Measurements from ENCODE around the gene MGAT4C. TPM values are rescaled to one million over a fixed set of nuclear protein-coding genes. Genes with fewer than 3 reads are reported as not detected.

MGAT4C gene
- total and polyA plus RNA-seq, 2 donors (not counting 3 experiments of a cell fraction or from before 2014, with no cell fraction given) = not detected

DNA sequence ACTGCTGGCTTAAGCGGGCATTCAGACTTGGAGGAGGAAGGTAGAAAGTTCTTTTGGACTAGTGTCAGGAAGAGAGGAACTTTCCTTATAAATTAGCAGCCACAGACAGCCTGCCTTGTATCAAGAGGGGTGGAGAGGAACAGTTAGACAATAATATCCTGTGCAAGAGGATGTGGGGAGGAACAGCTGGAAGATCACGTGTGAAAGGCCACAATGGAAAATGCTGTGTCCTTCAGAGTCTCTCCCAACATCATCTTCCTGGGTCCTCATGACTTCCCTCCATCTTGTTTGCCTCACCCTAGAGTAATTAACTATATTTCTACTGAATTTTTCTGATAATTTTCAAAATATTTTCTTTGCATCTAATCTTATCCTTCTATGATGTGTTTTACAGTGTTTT, 117.4 kb downstream of the MGAT4C start:
- no peak for FAIRE-seq

DNA sequence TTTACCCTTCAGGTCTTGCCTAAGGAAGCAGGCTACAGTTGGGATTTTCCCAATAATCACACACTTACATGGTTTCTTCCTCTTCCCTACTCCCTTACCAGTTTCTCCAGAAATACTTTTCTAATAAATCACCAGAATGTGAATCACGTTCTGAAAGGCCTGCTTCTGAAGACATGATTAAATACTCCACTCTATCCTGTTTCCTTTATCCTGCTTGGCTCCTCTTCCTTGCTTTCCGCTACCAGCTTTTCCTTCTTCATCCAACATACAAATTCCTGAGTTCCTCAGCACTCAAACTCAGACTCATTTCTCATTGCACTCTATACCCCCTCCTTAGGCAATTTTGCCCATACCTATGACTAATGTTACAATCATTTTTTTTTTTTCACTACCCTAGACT, 118.3 kb downstream of the MGAT4C start:
- peak; percentile 77 for FAIRE-seq
- no peak overlapping the region for H3K4me2 ChIP-seq (ENCODE audit: insufficient read depth, low read length)
- no peak overlapping the region for H3K27ac ChIP-seq (ENCODE audit: insufficient read depth, low read depth, low read length)

More for the DNA sequence above, 117.4 kb downstream of the MGAT4C start:
- Histone ChIP-seq H3K4me3 (replicated peaks in 1 of 3; ENCODE audit: insufficient read depth in 1 of 3, low read depth in 1 of 3, low read length in 3 of 3) (no peak overlapping the region), H4K20me1 (replicated peaks; ENCODE audit: control insufficient read depth, extremely low read depth, insufficient read depth, low read length) (no peaks in the 10 kb centered on the region), H3K9me1 (replicated peaks; ENCODE audit: control insufficient read depth, extremely low read depth, insufficient read depth, low read length) (no peaks in the 10 kb centered on the region), H3K27me3 (ENCODE audit: control insufficient read depth in 2 of 2, insufficient read depth in 2 of 2, low read length in 2 of 2) (no peaks in the 10 kb centered on the region), H3K79me2 (ENCODE audit: control insufficient read depth, insufficient read depth, low read length) (no peaks in the 10 kb centered on the region), H3K4me2 (ENCODE audit: insufficient read depth, low read length) (no peak overlapping the region), H3K4me1 (ENCODE audit: control insufficient read depth, extremely low read depth, insufficient read depth, low read length) (peaks cover 7% of the 10 kb centered on the region), H2AFZ (ENCODE audit: low read depth, low read length) (peak overlapping the region; percentile 81), H3K9me3 (replicated peaks; ENCODE audit: control insufficient read depth, insufficient read depth, low read length) (no peaks in the 10 kb centered on the region), H3K9ac (replicated peaks; ENCODE audit: extremely low read depth, insufficient read depth, low read length) (no peak overlapping the region), H3K27ac (ENCODE audit: insufficient read depth, low read depth, low read length) (no peak overlapping the region), H3K36me3 (ENCODE audit: control insufficient read depth in 2 of 2, extremely low read depth in 1 of 2, insufficient read depth in 2 of 2, low read length in 2 of 2) (no peaks in the 10 kb centered on the region)
- BruUV-seq (replicated peaks) = no TSS peak
- TF ChIP-seq POLR2A (IDR thresholded peaks at IDR 0.05; ENCODE audit: low read depth, low read length) = no peak
- no peak for TF ChIP-seq POLR2AphosphoS5 (IDR thresholded peaks at IDR 0.05; ENCODE audit: insufficient read depth, low read depth, low read length)
- TF ChIP-seq, protein P1, sequence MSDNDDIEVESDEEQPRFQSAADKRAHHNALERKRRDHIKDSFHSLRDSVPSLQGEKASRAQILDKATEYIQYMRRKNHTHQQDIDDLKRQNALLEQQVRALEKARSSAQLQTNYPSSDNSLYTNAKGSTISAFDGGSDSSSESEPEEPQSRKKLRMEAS (IDR thresholded peaks at IDR 0.05; ENCODE audit: insufficient read depth, insufficient read length) = no peak
- intact Hi-C loops (cut with micrococcal nuclease) = no loop called here
- ChIA-PET POLR2A (no interaction called here), CTCF (no interaction called here)
- dilution Hi-C loops (cut with MboI; ENCODE audit: extremely low pct_ligation_motif_present, low sequenced_read_pairs) = no loop called here
- no peak for DNase-seq (ENCODE audit: low read depth, low spot score)

More for the DNA sequence above, 118.3 kb downstream of the MGAT4C start:
- no peaks in the 10 kb centered on the region for H3K79me2 ChIP-seq (ENCODE audit: control insufficient read depth, insufficient read depth, low read length)
- ChIA-PET CTCF (interaction anchor here (0.7 to 0.8 kb wide), 2 partner anchors 35 to 777 kb away, joined by 3 read pairs; no protein-coding TSS in a partner anchor), POLR2A (no interaction called here)
- H3K36me3 ChIP-seq (ENCODE audit: control insufficient read depth in 2 of 2, extremely low read depth in 1 of 2, insufficient read depth in 2 of 2, low read length in 2 of 2) = no peaks in the 10 kb centered on the region
- no peaks in the 10 kb centered on the region for H4K20me1 ChIP-seq (replicated peaks; ENCODE audit: control insufficient read depth, extremely low read depth, insufficient read depth, low read length)
- intact Hi-C loops (cut with micrococcal nuclease) (no loop called here), dilution Hi-C loops (cut with MboI; ENCODE audit: extremely low pct_ligation_motif_present, low sequenced_read_pairs) (no loop called here)
- H3K27me3 ChIP-seq (ENCODE audit: control insufficient read depth in 2 of 2, insufficient read depth in 2 of 2, low read length in 2 of 2) = no peaks in the 10 kb centered on the region
- DNase-seq (ENCODE audit: low read depth, low spot score) = peak; percentile 70
- TF ChIP-seq GATA2 (IDR thresholded peaks at IDR 0.05; ENCODE audit: insufficient read depth, insufficient read length, low read depth, low read length) (no peak), POLR2A (IDR thresholded peaks at IDR 0.05; ENCODE audit: low read depth, low read length) (no peak), EZH2 (IDR thresholded peaks at IDR 0.05; ENCODE audit: borderline replicate concordance, low read depth, low read length, severe bottlenecking) (no peak), POLR2AphosphoS5 (IDR thresholded peaks at IDR 0.05; ENCODE audit: insufficient read depth, low read depth, low read length) (peak; percentile 26), FOS (IDR thresholded peaks at IDR 0.05; ENCODE audit: borderline replicate concordance, insufficient read depth, low read length) (peak; percentile 57), JUN (IDR thresholded peaks at IDR 0.05; ENCODE audit: borderline replicate concordance, insufficient read depth, insufficient read length, low read depth) (no peak)
- TF ChIP-seq, protein P2, sequence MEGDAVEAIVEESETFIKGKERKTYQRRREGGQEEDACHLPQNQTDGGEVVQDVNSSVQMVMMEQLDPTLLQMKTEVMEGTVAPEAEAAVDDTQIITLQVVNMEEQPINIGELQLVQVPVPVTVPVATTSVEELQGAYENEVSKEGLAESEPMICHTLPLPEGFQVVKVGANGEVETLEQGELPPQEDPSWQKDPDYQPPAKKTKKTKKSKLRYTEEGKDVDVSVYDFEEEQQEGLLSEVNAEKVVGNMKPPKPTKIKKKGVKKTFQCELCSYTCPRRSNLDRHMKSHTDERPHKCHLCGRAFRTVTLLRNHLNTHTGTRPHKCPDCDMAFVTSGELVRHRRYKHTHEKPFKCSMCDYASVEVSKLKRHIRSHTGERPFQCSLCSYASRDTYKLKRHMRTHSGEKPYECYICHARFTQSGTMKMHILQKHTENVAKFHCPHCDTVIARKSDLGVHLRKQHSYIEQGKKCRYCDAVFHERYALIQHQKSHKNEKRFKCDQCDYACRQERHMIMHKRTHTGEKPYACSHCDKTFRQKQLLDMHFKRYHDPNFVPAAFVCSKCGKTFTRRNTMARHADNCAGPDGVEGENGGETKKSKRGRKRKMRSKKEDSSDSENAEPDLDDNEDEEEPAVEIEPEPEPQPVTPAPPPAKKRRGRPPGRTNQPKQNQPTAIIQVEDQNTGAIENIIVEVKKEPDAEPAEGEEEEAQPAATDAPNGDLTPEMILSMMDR (IDR thresholded peaks at IDR 0.05; ENCODE audit: extremely low read depth in 1 of 2, insufficient read depth in 1 of 2, low read depth in 1 of 2, low read length in 2 of 2) = no peak
- TF ChIP-seq, protein P1 (IDR thresholded peaks at IDR 0.05; ENCODE audit: insufficient read depth, insufficient read length) = no peak
- no peaks in the 10 kb centered on the region for H3K9me1 ChIP-seq (replicated peaks; ENCODE audit: control insufficient read depth, extremely low read depth, insufficient read depth, low read length)
- no peak overlapping the region for H3K9ac ChIP-seq (replicated peaks; ENCODE audit: extremely low read depth, insufficient read depth, low read length)
- BruUV-seq (replicated peaks) = no TSS peak
- H3K4me1 ChIP-seq (ENCODE audit: control insufficient read depth, extremely low read depth, insufficient read depth, low read length) = peaks cover 7% of the 10 kb centered on the region
- no peaks in the 10 kb centered on the region for H3K9me3 ChIP-seq (replicated peaks; ENCODE audit: control insufficient read depth, insufficient read depth, low read length)
- no peak overlapping the region for H2AFZ ChIP-seq (ENCODE audit: low read depth, low read length)
- H3K4me3 ChIP-seq (replicated peaks in 1 of 3; ENCODE audit: insufficient read depth in 1 of 3, low read depth in 1 of 3, low read length in 3 of 3) = no peak overlapping the region

Data from endothelial cell of umbilical vein (primary cell).